ENCODE measurements around the gene CACNA1S. TPM values are rescaled to one million over a fixed set of nuclear protein-coding genes. Genes with fewer than 3 reads are reported as not detected.

CACNA1S gene
- total RNA-seq, 2 donors from 2014 or later, result not detected

DNA sequence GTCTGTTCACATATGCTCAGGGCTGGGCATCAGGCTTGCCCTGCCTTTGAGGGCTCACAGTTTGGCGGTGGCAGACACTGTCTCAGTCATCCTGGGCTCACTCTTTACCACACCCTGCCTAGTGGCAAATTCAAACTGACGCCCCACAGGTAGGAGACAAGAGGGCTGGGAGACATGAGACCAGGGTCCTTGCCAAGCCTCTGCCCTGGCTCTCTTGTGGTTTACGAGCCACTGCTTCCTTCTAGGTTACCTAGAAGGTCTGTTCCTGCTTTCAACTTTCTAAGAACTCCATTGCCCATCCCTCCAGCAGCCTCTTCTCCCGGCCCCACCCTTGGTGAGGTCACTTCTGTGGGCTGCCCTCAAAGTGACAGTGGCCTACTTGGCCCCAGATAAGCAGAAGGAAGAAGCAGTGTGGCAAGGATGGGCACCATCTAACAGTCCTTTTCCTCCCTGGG, 99.2 kb downstream of the CACNA1S start:
- DNase-seq (ENCODE audit: low spot score), result no peak
- H3K4me1 ChIP-seq, result peaks cover 0 to 36% of the 10 kb centered on the region in 2 donors
- H3K36me3 ChIP-seq, result no peaks in the 10 kb centered on the region
- H3K27ac ChIP-seq, result no peak overlapping the region
- H3K9me3 ChIP-seq, result no peaks in the 10 kb centered on the region
- no peaks in the 10 kb centered on the region for H3K27me3 ChIP-seq
- no peak for TF ChIP-seq CTCF (IDR thresholded peaks at IDR 0.05)
- H3K4me3 ChIP-seq, result no peak overlapping the region

DNA sequence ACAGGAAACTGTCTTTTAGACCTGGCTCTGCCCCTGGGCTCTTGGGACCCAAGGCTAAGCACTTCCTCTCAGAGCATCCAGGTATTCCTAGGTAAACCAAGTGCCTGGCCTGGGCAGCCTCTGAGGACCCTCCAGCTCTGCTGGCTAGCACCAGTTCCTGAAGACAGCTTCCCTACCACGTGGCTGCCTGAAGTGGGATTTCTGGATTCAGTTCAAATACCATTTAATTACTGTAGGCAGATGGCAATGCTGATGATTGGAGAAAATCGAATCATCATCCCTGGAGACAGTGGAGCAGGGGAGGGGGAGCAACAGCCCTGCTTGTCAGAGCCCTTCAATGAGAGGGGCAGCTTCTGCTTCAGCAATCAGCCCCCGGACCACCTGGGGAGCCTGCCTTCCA, 100.6 kb downstream of the CACNA1S start:
- peaks cover 0 to 31% of the 10 kb centered on the region in 2 donors for H3K4me1 ChIP-seq
- no peaks in the 10 kb centered on the region for H3K36me3 ChIP-seq
- H3K27ac ChIP-seq, result no peak overlapping the region
- no peak overlapping the region for H3K4me3 ChIP-seq
- DNase-seq (ENCODE audit: low spot score), result no peak
- TF ChIP-seq CTCF (IDR thresholded peaks at IDR 0.05), result no peak
- no peaks in the 10 kb centered on the region for H3K27me3 ChIP-seq
- no peaks in the 10 kb centered on the region for H3K9me3 ChIP-seq

DNA sequence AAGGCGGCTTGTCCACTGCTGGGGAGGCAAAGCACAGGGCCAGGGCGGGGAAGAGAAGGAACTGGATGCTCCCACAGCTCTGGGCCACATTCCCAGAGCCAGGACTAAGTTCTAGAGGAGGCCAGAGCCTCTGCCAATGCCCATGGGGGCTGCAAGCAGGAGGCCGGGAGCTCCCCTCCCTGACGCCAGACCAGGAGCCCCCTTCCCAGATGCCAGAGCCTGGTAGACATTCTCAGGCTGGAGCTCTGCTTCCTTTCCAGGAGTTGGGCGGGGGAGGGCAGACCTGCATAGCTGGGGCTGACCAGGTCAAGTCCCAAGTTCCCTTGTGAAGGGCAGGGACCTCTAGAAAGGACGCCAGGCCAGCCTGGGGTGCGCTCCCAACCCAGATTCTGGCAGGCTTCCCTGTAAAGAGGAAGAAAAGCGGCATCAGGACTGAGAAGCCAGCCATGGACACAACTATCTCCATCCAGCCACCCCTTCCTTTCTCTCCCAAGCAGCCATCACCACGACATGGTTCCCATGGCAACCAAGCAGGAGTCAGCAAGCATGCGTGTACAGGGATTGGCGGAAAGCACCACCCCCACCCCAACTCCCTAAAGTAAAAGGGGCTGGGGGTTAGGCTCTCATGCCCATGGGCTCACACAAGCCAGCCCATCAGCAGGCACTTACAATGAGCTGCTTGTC, 102.1 kb downstream of the CACNA1S start:
- Histone ChIP-seq H3K9me3 (no peaks in the 10 kb centered on the region), H3K27ac (no peak overlapping the region), H3K4me3 (no peak overlapping the region), H3K27me3 (no peaks in the 10 kb centered on the region), H3K4me1 (peaks cover 0 to 16% of the 10 kb centered on the region in 2 donors), H3K36me3 (no peaks in the 10 kb centered on the region)
- TF ChIP-seq CTCF (IDR thresholded peaks at IDR 0.05), result no peak
- DNase-seq (ENCODE audit: low spot score), result no peak

GRCh38 chr1:201008666-201009360, 103.4 kb downstream of the CACNA1S start:
- H3K36me3 ChIP-seq, result no peaks in the 10 kb centered on the region
- TF ChIP-seq CTCF (IDR thresholded peaks at IDR 0.05), result no peak
- H3K4me1 ChIP-seq, result peaks cover 0 to 3% of the 10 kb centered on the region in 2 donors
- H3K27me3 ChIP-seq, result no peaks in the 10 kb centered on the region
- no peak for DNase-seq (ENCODE audit: low spot score)
- no peaks in the 10 kb centered on the region for H3K9me3 ChIP-seq
- no peak overlapping the region for H3K27ac ChIP-seq
- no peak overlapping the region for H3K4me3 ChIP-seq

DNA sequence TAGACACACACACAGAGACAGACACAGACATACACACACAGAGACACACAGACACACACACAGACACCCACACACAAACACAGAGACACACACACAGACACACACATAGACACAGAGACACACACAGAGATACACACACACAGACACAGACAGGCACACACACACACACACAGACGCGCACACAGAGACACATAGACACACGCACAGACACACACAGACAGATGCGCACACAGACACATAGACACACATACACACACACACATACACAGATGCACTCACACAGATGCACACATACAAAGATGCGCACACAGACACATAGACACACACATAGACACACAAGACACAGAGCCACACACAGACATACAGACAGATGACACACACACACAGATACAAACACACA, 104.7 kb downstream of the CACNA1S start:
- Histone ChIP-seq H3K9me3 (no peaks in the 10 kb centered on the region), H3K4me3 (no peak overlapping the region), H3K27ac (no peak overlapping the region), H3K4me1 (no peaks in the 10 kb centered on the region), H3K36me3 (no peaks in the 10 kb centered on the region), H3K27me3 (no peaks in the 10 kb centered on the region)
- TF ChIP-seq CTCF (IDR thresholded peaks at IDR 0.05), result no peak
- DNase-seq (ENCODE audit: low spot score), result no peak

All from right atrium auricular region (tissue), 2 donors.